Measurements from ENCODE around the gene ABCA13.

DNA sequence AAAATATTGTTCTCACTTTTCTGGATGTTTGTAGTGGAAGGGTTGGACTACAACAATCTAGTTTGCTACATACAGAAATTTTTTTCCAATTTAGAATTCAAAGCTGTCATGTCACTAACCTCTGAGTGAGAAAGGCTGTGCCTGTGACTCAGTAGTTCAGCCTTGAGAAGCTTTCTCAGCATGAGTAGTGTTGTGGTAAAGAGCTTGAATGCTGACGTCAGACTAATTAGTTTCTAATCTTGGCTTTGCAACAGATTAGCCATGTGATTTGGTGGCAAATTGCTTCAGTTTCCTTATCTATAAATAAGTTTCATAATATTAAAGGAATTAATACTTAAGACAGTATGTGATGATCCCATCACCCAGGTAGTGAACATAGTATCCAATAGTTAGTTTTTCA lies 83.8 kb downstream of the ABCA13 start:
- TF ChIP-seq, protein P1, sequence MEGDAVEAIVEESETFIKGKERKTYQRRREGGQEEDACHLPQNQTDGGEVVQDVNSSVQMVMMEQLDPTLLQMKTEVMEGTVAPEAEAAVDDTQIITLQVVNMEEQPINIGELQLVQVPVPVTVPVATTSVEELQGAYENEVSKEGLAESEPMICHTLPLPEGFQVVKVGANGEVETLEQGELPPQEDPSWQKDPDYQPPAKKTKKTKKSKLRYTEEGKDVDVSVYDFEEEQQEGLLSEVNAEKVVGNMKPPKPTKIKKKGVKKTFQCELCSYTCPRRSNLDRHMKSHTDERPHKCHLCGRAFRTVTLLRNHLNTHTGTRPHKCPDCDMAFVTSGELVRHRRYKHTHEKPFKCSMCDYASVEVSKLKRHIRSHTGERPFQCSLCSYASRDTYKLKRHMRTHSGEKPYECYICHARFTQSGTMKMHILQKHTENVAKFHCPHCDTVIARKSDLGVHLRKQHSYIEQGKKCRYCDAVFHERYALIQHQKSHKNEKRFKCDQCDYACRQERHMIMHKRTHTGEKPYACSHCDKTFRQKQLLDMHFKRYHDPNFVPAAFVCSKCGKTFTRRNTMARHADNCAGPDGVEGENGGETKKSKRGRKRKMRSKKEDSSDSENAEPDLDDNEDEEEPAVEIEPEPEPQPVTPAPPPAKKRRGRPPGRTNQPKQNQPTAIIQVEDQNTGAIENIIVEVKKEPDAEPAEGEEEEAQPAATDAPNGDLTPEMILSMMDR (conservative IDR thresholded peaks at IDR 0.05 in 1 of 2, IDR thresholded peaks at IDR 0.05 in 1 of 2; ENCODE audit: extremely low read depth in 1 of 2, insufficient read depth in 1 of 2, low read depth in 1 of 2, low read length in 2 of 2), result no peak
- no peak for TF ChIP-seq EZH2 (IDR thresholded peaks at IDR 0.05; ENCODE audit: borderline replicate concordance, low read length)
